ENCODE measurements around the gene HOMER3.

DNA sequence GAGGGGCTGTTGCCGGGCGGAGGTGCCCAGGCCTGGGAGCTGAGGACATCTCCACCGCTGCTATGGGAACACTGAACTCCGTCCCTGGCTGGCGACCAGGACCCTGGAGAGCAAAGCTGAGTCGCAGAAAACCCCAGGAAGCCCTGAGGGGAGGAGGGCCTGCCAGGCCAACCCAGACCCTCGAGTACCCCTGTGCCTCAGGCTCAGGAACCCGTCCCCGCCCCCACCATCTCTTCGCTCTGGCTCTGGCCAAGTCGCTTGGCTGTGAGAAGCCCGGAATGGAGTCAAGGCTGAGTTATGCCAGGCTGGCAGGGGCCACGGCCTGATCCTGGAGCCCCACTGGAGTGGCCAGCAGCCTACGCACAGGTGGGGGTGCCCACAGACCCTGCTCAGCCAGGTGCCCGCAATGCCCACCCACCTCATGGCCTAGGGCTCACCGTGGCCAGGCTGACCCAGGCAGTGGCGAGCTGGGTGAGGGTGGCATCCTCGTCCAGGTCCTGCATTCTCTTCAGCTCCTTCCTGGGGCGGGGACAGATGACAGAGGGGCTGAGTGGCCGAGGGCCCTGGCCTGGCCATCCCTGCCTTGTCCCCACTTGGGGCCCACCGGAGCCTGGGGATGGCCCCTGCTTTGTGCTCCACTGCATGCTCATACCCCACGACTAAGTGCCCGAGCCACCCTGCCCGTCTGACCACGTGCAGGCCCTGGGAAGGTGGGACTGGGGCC, 36.5 kb downstream of the HOMER3 start:
- TF ChIP-seq, protein P1, sequence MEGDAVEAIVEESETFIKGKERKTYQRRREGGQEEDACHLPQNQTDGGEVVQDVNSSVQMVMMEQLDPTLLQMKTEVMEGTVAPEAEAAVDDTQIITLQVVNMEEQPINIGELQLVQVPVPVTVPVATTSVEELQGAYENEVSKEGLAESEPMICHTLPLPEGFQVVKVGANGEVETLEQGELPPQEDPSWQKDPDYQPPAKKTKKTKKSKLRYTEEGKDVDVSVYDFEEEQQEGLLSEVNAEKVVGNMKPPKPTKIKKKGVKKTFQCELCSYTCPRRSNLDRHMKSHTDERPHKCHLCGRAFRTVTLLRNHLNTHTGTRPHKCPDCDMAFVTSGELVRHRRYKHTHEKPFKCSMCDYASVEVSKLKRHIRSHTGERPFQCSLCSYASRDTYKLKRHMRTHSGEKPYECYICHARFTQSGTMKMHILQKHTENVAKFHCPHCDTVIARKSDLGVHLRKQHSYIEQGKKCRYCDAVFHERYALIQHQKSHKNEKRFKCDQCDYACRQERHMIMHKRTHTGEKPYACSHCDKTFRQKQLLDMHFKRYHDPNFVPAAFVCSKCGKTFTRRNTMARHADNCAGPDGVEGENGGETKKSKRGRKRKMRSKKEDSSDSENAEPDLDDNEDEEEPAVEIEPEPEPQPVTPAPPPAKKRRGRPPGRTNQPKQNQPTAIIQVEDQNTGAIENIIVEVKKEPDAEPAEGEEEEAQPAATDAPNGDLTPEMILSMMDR (IDR thresholded peaks at IDR 0.05) = no peak
- no peak for TF ChIP-seq POLR2A (IDR thresholded peaks at IDR 0.05)
